AG10803 (cell line): ENCODE data around the gene NPW.

ENCODE experiments used
- DNase-seq: peaks from one replicate; pipeline ENCODE4 v3.0.0; 2010; ENCODE audit warnings: low read depth
- H3K4me3 ChIP-seq: 2 replicates; pipeline ENCODE4 v1.5.1; 2011; ENCODE audit warnings: mild to moderate bottlenecking, low read length, control low read depth
- TF ChIP-seq, protein P1 (sequence below): conservative IDR thresholded peaks from 2 replicates; pipeline ENCODE4 v1.5.1; 2011; ENCODE audit warnings: mild to moderate bottlenecking, low read length, control low read depth, inconsistent platforms

Gene NPW

DNA sequence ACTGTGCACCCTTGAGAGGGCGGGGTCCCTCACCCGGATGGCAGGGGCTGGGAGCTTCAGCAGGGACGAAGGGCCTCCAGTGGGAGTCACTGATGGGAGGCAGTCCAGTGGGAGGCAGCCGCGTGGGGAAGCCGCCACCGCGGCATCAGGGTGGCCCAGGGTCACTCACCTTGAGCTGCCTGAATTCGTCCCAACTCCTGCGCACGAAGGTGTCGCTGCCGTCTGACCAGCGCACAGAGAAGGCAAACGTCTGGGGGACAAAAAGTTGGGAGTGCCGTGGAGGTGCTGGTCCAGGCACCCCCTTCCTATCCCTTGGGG is 38.9 kb upstream of the NPW start:
- no peak overlapping the region for H3K4me3 ChIP-seq
- DNase-seq: no peak
- TF ChIP-seq, protein P1, sequence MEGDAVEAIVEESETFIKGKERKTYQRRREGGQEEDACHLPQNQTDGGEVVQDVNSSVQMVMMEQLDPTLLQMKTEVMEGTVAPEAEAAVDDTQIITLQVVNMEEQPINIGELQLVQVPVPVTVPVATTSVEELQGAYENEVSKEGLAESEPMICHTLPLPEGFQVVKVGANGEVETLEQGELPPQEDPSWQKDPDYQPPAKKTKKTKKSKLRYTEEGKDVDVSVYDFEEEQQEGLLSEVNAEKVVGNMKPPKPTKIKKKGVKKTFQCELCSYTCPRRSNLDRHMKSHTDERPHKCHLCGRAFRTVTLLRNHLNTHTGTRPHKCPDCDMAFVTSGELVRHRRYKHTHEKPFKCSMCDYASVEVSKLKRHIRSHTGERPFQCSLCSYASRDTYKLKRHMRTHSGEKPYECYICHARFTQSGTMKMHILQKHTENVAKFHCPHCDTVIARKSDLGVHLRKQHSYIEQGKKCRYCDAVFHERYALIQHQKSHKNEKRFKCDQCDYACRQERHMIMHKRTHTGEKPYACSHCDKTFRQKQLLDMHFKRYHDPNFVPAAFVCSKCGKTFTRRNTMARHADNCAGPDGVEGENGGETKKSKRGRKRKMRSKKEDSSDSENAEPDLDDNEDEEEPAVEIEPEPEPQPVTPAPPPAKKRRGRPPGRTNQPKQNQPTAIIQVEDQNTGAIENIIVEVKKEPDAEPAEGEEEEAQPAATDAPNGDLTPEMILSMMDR: no peak

DNA sequence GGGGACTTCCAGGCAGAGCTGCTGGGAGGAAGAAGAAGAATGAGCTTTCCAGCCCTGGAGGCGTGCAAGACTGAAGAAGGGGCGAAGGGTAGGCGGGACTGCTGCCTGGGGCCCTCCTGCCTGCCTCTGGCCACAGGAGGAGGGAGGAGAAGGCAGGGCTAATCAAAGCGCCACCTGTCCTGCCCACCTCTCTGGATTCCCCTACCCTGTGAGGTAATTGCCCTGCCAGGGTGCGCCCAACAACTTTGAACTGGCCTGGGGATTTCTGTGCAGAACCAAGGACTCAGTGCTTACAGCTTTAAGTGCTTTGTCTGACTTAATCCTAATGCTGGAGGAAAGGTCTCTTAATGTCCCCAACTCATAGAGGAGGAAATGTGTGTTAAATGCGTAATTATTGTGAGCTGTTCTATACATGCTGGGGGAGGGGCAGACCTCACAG is 38.2 kb upstream of the NPW start, which contains the start of gene NOXO1:
Gene NOXO1, minus strand, starts transcription at position 72 of the 439 bp plus-strand sequence. CDS start 290 bp downstream, outside the sequence.
- H3K4me3 ChIP-seq: no peak within 1 kb of the TSS
- TF ChIP-seq, protein P1: no peak
- no peak for DNase-seq

DNA sequence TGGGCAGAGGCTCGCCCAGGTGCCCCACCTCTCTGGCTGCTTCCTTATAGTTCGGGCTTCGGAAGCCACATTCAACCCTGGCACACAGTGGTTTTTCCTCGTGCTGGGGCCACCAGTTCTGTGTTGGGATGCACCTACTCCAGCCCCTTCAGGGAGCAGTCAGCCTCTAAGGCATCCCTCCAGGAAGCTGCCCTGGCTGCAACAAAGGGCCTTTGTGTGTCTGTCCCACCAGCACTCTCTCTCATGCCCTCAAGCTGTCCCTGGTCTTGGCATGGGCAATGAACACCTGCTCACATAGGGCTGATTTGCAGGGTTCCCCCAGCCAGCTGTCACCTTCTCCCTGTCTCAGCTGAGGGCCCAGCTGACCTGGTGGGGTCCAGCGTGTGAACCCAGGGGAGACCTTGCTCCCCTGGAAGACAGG is 37.6 kb upstream of the NPW start:
- no peak overlapping the region for H3K4me3 ChIP-seq
- DNase-seq: no peak
- TF ChIP-seq, protein P1: no peak

DNA sequence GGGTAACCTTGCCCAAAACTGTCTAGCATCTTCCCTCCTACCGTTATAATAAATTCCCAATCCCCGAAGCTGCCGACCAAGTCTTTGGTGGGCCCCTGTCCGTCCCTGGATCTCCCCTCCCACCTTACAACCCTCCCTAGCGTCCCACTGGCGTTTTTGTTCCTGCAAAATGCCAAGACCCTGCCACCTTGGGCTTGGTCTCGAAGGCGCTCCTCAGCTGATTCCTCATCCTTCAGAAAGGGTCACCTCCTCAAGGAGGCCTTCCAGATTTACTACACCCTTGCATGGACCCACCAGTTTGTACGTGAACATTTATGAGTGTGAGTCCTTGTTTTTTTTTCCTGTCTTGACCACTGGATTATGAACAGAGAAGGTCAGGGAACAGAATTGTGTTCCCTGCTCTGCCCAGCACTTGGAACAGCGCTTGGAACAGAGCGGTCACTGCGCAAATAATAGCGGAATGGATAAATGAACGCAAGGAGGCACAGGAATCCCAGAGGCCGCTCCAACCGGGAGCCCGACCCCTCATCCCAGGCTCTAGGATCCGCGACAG is 36.5 kb upstream of the NPW start:
- TF ChIP-seq, protein P1: no peak; the same call in 1 of the 2 replicates
- peak overlapping the region; percentile 63 for H3K4me3 ChIP-seq
- DNase-seq: no peak

- peak within 1 kb of the TSS; percentile 76 for H3K4me3 ChIP-seq
- DNase-seq: peak; percentile 92
- TF ChIP-seq, protein P1: peak; percentile 34
These were observed 35.8 kb upstream of the NPW start, which contains the start of gene GFER for GRCh38 chr16:1983544-1984346. Gene GFER, plus strand, starts transcription at chr16:1984193. Its CDS starts 26 bp downstream, at chr16:1984219.

GRCh38 chr16:1984347-1985225 is 35.0 kb upstream of the NPW start:
- TF ChIP-seq, protein P1: no peak
- peak overlapping the region; percentile 76 for H3K4me3 ChIP-seq
- DNase-seq: no peak
